NCI-H748 treated with DMSO at 0.1 percent for 48 hours (cell line): ENCODE measurements around the gene TCF19.

Source experiments
- DNase-seq: peaks from one replicate; lab custom pipeline; 2025; lab: John Stamatoyannopoulos, UW

Gene TCF19

DNA sequence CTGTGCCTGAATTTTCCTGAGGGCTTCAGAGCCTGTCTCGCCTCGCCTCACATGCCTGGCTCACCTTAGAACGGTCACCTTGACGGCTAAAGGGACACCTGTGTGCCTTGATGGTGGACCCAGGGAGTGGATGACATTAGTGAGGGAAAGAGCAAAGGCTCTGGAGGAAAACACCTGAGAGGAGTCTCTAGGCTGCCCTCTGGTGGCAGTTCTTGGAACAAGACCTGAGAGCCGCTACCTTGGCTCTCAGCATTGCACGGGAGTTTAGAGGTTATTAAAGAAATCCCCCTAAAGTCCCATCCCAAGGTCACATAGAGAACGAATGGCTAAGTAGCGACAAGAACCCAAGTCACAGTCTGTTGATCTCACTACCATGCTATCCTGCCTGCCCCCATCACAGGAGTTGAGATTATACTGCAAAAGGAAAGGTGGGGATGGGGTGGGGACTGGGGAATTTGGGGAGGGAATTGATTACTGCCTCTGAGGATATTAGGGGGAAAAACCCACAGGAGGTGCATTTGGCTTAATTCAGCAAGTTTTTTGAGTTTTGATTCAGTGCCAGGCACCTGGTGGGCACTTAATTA, 30.2 kb upstream of the TCF19 start:
- DNase-seq: peak; percentile 11

DNA sequence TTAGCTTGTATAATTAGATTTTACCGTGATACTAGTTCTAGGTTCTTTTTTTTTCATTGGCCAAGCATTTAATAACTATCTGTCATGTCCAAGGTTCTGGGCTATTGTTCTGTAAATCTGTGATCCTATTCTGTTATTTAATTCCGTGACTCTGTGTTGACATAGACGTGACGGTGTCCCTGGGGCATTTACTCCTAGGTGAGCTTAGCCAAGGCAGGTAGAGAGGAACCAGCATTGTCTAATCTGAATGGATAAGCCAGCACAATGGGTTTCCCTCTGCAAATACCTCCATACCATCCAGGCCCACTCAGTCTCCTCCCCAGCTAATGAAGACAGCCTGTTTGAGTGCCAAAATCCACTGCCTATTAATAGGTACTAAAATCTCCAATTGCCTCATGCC, 29.3 kb upstream of the TCF19 start:
- no peak for DNase-seq

DNA sequence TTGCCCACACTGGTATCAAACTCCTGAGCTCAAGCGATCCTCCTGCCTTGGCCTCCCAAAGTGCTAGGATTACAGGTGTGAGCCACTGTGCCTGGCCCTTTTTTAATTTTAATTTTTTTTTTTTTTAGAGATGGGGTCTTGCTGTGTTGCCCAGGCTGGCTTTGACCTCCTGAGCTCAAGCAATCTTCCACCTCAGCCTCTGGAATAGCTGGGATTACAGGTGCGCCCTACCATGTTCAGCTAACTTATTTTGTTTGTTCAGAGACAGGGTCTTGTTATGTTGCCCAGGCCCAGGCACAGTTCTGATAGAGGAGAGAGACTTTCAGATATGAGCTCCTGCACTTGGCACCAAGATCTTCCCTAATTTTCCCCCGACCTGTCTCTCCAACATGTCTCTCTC, 27.6 kb upstream of the TCF19 start:
- DNase-seq: no peak

DNA sequence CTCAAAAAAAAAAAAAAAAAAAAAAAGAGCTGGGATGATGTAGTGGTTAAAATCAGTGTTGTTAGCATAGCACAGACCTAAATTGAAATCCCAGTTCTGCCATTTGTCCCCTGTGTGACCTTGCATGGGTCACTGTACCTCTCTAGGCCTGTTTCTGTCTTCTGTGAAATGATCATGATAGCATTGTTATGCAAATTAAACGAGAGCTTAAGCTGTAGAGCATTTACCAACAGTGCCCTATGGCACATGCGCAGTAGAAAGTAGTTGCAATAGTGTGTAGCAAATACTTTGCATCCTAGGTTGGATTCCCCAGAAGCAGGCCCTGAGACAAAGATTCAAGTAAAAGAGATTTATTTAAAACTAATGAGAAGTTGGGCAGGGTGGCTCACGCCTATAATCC, 26.8 kb upstream of the TCF19 start:
- DNase-seq: no peak

DNA sequence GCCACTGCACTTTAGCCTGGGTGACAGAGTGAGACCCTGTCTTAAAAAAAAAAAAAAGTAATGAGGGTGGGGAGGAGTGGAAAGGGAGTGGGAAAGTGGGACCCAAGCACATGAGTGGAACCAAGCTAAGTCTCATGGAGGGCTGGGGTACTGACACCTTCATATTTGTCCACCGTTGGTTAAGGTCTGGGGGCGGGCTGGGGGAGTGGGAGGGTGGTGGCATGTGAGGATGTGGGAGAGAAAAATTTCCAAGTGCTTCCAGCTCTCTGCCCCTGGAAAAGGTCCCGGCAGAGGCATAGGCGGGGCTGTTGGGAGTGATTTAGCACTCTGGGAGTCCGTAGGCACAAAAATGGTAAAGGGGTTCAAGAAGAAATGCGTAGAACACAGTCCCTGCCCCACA, 25.6 kb upstream of the TCF19 start:
- DNase-seq: no peak

DNA sequence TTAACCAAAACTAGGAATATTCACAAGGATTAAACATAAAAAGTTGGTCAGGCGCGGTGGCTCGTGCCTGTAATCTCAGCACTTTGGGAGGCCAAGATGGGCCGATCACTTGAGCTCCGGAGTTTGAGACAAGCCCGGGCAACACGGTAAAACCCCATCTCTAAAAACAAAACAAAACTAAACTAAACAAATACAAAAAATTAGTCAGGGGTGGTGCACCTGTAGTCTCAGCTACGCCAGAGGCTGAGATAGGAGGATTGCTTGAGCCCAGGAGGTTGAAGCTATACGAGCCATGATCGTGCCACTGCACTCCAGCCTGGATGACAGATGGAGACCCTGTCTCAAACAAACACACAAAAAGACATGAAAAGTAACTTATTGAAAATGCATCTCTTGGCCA, 22.7 kb upstream of the TCF19 start:
- DNase-seq: no peak

DNA sequence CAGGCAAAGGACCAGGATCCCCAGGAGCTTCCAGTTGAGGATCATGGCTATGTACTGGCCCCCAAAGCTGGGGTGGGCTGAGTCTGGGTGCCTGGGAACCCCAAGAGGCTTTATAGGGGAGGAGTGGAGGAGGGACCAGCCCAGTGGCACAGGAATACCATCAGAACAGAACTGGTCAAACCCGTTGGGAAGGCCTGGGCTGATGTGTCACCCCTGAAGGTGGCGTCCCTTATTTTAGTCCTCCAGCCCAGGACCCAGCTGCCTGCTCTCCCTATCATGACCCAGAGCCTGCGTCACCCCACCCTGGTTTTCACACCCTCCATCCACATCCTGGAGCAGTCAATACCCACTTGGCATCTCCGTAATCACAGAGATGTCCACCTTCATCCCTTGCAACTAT, 19.4 kb upstream of the TCF19 start, which contains the start of gene PSORS1C2:
Gene PSORS1C2 (minus strand): TSS at position 85 of the 400 bp plus-strand sequence. CDS start 40 bp downstream, at position 45.
- DNase-seq: no peak

DNA sequence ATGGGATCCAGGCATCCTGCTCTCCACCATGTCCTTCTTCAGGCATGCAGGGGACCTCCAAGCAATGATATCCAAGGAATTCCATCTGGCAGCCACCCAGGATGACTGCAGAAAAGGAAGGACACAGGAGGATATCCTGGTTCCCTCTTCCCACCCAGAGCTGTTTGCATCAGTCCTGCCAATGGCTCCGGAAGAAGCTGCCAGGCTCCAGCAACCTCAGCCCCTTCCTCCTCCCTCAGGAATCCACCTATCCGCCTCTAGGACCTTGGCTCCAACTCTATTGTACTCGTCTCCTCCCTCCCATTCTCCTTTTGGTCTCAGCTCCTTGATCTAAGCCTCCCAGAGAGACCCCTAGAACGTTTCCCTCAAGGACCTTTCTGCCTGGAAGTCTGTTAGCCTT, 18.8 kb upstream of the TCF19 start:
- no peak for DNase-seq

DNA sequence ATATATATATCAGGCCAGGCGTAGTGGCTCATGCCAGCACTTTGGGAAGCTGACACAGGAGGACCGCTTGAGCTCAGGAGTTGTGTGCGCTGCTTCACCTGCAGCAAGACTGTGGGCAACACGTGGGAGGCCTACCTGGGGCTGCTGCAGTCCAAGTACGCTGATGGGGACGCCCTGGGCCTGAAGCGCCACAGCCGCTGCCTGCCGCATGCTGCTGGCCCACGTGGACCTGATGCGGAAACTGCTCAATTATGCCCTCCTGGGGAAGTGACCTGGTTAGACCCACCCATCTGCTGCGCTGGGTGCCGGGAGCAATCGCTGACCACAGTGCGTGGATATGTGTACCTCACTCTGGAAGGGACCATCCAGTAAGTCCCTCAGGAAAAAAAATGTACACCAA, 17.7 kb upstream of the TCF19 start:
- DNase-seq: no peak

DNA sequence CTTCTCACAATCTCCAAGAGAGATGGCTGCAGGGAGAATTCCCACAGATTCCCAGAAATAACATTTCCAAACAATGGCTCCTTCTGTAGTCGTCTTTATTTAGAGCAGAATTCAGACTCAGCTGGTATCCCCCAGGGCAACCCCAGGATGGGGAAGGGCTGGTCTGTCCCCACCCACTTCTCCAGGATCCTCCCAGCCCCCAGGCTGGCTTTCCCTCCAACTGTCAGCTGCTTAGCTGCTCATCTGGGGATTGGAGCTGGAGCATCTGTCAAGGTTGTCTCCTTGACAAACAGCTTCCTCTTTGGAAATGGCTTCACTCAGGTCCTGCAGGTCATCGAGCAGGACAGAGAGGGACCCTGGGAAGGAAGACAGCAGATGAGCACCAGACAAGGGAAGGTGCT, 16.0 kb upstream of the TCF19 start:
- no peak for DNase-seq

DNA sequence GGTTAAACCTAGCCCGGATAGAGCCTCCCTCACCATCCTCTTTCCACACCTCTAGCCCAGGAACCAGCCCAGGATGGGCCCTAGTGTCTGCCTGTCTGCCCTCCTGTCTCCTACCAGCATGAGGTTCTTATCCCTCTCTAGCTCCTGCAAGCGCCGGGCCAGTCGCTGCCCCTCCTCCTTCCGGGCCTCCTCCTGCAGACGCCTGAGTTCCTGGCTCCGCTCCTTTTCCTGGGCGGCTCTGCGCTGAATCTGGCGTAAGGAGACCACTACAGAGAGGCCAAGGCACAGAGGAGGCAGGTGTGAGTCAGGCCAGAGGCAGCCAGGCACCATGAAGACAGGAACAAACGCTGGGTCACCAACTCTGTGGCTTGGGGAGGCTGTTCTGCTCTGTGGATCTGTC, 15.2 kb upstream of the TCF19 start:
- DNase-seq: no peak

DNA sequence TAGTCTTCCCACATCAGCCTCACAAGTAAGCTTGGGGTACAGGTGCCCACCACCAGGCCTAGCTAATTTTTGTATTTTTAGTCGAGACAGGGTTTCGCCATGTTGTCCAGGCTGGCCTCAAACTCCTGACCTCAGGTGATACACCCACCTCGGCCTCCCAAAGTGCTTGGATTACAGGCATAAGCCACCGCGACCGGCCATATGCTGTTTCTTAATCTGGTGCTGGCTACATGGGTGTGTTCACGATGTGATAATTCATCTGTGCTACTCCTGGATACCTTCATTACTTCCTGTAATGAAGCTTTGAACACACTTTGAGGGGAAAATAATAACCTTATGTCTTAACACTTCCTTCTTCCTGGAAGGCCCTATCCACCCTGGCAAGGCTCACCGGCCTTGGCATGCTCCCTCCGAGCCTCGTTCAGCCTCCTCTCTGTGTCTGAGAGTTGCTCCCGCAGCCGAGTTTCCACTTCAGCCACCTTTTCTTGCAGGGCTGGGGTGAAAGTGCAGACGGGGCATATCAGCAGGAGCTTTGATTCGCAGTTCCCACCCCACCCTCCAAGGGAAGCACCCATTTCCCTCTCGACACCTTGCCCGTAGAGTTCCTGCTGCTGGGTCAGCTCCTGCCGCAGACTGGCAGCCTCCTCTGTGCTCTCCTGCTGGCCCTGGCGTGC, 14.0 kb upstream of the TCF19 start:
- DNase-seq: no peak

DNA sequence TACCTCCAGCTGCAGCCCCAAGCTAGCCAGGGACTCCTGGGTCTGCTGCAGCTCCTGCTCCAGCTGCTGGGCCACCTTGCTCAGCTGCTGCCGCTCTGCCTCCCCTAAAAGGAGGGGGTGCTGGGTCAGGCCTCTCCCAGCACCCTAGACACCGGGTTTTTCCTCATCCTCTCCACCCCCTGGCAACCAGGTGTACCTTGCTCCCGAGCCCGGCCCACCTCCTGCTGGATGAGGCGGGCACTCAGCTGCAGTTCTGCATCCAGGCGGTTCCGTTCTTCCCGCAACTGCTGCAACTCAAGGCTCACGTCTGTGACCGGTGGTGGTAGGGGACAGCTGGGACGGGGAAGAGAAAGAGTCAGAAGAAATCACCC, 13.4 kb upstream of the TCF19 start:
- no peak for DNase-seq

DNA sequence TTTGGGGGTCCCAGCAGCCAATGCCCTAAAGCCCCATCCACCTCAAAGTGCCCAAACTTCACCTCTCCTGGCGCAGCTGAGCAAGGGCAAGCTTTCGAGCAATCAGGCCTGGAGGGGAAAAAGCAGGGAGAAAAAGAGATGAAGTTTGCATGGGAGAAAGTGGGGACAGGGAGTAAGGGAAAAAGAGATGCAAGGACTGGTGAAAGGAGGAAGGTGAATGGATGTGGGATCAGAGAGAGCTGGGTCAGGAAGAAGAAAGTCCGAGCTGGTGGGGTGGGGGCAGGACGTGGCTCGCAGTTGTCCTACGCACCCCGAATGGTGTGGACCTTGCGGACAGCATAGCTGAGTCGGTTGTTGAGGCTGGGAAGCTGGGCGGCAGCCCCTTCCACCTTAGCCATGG, 13.0 kb upstream of the TCF19 start:
- DNase-seq: no peak

DNA sequence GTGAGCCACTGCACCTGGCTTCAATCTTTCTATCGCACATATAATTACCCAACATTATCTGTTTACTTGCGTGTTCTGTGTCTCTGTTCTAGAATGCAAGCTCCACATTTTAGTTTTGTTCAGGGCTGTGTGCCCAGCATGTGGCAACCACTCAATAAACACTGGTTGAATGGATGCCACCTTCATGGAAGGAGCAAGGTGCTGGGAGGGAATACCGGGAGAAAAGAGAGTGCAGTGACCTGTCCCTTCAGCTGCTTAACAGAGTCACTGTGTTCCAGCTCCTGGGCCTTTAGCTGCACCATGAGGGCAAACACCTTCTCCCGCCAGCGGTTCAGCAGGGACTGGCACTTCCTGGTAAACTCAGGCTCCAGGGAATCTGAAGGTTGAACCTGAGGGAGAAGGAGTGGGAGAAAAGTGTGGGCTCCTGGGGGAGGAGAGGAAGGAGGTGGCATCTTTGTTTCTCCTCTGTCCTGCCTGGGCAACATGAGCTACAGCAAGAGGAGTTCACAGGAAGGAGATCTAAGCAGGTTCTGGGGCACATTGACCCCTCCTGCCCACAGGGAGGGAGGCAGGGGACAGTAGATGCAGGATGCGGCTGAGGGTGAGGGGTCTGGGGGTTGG, 8.5 kb upstream of the TCF19 start:
- DNase-seq: no peak

DNA sequence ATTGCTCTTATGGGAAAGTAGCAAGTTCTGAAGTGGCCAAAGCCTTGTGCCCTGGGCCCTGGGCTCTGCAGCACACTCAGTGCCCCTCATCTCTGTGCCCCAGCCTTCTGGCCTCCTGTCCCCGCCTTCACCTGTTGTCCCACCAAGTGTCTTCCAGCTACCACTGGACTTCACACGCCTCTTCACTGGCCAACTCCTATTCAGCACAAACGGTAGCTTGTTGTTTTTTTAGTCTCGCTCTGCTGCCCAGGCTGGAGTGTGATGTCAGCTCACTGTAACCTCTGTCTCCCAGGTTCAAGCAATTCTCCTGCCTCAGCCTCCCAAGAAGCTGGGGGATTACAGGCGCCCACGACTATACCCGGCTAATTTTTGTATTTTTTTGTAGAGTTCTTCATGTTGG, 5.6 kb upstream of the TCF19 start:
- no peak for DNase-seq

DNA sequence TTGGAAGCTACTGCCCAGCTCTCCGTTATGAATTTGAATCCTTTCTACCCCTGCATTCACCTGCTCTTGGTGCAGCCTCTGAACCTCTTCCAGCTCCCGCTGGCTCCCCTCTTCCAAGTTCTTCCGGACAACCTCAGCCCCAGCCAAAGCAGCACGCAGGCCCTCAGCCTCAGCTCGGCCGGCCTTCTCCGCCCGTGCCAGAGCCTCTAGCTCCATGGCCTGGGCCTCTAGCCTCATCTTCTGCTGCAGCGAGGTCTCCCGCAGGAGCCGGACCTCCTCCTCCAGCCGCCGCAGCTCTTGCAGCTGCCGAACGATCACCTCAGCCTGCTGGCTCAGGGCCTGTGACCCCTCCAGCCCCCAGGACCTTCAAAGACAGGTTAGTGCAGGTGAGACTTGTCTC, 4.0 kb upstream of the TCF19 start:
- no peak for DNase-seq

DNA sequence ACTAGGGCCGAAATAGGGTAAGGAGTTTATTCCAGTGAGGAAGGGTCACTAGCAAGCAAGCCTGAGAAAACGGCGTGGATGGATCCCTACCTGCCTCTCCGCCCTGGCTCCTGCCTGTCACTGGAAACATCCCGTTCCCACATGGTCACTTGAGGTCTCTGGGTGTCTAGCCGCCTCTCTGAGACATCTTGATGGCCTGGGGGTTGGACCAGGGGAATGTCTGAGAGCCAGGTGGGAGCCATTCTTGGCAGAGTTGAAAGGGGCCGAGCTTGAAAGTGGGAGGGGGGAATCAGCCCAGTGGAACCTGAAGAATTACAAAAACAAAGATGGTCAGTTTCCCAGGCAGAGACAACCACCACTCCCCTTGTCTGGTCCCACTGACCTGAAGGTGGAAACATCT, 1.7 kb upstream of the TCF19 start:
- no peak for DNase-seq

DNA sequence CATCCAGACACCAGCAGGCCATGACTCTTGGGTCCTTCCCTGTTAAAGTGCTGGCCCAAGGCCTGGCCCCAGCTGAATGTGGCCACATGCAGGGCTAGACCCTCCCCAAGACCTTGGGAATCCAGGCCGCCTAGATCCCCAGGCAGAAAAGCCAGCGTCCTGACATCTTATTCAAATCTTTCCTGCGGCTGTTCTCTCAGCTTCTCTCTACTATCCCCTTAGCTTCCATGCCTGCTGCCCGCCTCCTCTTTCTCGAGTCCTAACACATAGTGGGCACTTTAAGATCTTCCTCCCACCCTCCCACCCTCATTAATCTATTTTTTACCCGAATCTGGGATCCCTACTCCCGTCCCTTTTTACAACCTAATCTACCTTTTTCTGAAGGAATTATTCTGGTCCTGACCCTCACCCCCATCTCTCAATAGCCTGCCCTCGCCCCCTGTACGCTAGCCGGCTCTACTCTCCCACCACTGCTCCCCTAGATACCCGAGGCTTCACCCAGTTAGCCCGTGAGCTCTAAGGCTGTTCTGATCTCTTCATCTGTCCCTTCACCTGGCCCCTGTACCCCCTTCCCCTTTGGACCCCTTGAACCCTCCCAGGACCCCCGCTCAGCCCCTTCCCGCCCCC, 763 bp upstream of the TCF19 start, which contains the start of gene CCHCR1:
Gene CCHCR1 (minus strand): TSS at position 290 of the 627 bp plus-strand sequence. CDS start 202 bp downstream, at position 88.
- DNase-seq: no peak

DNA sequence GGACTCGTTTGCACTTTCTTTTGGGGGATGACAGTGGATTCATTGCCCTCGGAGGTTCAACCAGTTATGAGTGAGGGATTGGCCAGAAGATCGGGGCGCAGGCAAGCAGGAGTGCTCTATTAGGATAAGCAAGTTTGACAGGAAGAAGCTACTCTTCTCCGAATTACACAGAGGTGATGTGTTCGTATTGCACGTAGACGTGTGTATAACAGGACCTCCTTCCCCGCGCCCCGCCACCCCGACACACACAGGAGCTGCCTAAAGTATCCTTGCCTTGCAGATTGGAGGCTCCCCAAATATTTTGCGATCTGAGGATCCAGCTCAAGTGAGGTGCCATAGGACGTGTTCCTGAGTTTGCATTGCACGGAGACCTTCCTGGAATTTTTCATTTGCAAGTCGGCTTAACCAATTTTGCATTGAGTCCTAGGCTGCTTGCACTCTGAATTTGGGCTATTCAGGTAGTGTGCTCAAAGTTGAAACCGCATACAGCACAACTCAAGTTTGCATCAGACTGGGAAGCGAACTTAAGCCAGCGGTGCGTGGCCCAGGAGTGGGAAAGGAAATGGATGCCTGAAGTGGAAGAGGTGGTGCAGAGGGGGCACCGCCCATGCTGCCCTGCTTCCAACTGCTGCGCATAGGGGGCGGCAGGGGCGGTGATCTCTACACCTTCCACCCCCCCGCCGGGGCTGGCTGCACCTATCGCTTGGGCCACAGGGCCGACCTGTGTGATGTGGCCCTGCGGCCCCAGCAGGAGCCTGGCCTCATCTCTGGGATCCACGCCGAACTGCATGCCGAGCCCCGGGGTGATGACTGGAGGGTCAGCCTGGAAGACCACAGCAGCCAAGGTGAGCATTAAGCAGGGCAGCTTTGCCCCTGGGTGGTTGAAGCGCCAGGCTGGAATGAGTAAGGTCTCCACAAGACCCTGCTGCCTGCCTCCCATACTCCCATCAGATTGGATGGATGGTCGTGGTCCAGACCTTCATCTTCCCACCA, 770 bp downstream of the TCF19 start:
- DNase-seq: peak; percentile 11

DNA sequence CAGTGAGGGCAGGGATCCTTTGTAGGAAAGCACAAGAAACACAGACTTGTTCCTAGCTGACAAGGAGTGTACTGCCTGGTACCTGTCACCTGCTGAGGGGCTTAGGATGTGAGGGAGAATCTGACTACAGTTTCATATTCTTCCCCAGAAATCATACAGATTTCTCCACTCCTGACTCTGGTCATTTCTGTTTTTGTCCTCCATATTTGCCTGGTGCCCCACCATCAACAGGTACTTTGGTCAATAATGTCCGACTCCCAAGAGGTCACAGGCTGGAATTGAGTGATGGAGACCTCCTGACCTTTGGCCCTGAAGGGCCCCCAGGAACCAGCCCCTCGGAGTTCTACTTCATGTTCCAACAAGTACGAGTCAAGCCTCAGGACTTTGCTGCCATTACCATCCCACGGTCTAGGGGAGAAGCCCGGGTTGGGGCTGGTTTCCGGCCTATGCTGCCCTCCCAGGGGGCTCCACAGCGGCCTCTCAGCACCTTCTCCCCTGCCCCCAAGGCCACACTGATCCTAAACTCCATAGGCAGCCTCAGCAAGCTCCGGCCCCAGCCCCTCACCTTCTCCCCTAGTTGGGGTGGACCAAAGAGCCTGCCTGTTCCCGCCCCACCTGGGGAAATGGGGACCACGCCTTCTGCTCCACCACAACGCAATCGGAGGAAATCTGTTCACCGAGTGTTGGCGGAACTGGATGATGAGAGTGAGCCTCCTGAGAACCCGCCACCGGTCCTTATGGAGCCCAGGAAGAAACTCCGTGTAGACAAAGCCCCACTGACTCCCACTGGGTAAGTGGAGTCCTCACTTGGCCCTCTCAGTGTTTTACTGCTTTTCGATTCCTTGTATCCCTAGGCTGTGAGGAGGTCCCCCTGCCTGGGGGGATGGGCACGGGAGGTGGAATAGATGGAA, 3.1 kb downstream of the TCF19 start:
- no peak for DNase-seq
